ENCODE results near the gene ENTR1.

ENTR1 gene

GRCh38 chr9:136405481-136405880 lies 4.9 kb downstream of the ENTR1 start:
- H4K20me1 ChIP-seq, result peaks cover 19% of the 10 kb centered on the region; the same call in 1 of the 2 replicates
- H3K9ac ChIP-seq, result peak overlapping the region; percentile 66
- H3K27ac ChIP-seq, result peak overlapping the region; percentile 74
- H3K9me3 ChIP-seq, result no peaks in the 10 kb centered on the region
- no peak for TF ChIP-seq Cebpa-rat (IDR thresholded peaks at IDR 0.05)
- H3K4me1 ChIP-seq, result peaks cover 60% of the 10 kb centered on the region
- H3K27me3 ChIP-seq, result no peaks in the 10 kb centered on the region
- H3K4me2 ChIP-seq, result peak overlapping the region; percentile 86
- H3K4me3 ChIP-seq, result no peak overlapping the region
- H3K36me3 ChIP-seq, result peaks cover 67% of the 10 kb centered on the region

DNA sequence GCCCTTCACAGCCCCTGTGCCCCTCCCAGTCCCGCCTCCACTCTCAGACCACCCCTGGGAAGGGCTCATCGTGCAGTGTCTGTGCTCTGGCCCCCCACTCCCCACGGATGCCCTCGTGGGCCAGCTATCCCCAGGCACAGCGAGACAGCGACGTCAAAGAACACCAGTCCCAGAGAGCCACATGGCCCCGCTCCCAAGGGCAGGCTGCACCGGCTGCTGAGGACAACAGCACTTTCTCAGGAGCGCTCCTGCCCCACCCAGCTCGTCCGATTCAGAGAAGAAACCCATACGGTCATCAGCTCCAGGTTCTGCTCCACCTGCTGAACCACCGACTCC lies 5.6 kb downstream of the ENTR1 start:
- Histone ChIP-seq H3K4me1 (peaks cover 62% of the 10 kb centered on the region), H3K9ac (peak overlapping the region; percentile 66), H3K36me3 (peaks cover 67% of the 10 kb centered on the region), H3K9me3 (no peaks in the 10 kb centered on the region), H3K27me3 (no peaks in the 10 kb centered on the region), H3K4me3 (no peak overlapping the region; the same call in 1 of the 2 replicates), H3K4me2 (peak overlapping the region; percentile 86), H4K20me1 (peaks cover 21% of the 10 kb centered on the region), H3K27ac (peak overlapping the region; percentile 74)
- no peak for TF ChIP-seq Cebpa-rat (IDR thresholded peaks at IDR 0.05)

GRCh38 chr9:136403915-136404800 lies 6.3 kb downstream of the ENTR1 start:
- no peak for TF ChIP-seq Cebpa-rat (IDR thresholded peaks at IDR 0.05)
- Histone ChIP-seq H3K36me3 (peaks cover 67% of the 10 kb centered on the region), H3K27ac (peak overlapping the region; percentile 74), H4K20me1 (peaks cover 27% of the 10 kb centered on the region), H3K27me3 (no peaks in the 10 kb centered on the region), H3K4me1 (peaks cover 57% of the 10 kb centered on the region), H3K4me3 (no peak overlapping the region; the same call in 1 of the 2 replicates), H3K9me3 (no peaks in the 10 kb centered on the region), H3K9ac (peak overlapping the region; percentile 66), H3K4me2 (peak overlapping the region; percentile 86)

GRCh38 chr9:136403538-136403914 lies 6.9 kb downstream of the ENTR1 start:
- Histone ChIP-seq H3K4me3 (no peak overlapping the region), H3K9ac (peak overlapping the region; percentile 66; the same call in 1 of the 2 replicates), H4K20me1 (peaks cover 33% of the 10 kb centered on the region), H3K27me3 (no peaks in the 10 kb centered on the region), H3K9me3 (no peaks in the 10 kb centered on the region), H3K36me3 (peaks cover 71% of the 10 kb centered on the region), H3K27ac (peak overlapping the region; percentile 74), H3K4me1 (peaks cover 57% of the 10 kb centered on the region), H3K4me2 (peak overlapping the region; percentile 86)
- TF ChIP-seq Cebpa-rat (IDR thresholded peaks at IDR 0.05), result no peak

DNA sequence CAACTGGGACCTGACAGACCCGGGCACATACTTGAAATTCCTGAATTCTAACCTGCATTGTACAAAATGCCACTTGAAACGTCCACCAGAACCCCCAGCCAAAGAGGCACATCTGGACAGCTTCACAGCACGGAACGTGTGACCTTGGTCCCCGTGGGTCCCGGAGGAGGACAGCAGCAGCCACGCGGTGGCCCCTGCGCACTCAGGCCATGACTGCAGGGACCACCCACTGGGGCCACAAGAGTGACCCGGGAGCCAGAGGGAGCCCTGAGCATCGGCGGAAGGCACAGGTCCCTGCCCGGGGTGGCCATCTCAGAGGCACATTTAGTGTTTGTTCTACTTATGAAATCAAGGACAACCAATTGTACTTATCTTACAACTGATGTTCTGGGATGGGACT lies 8.3 kb downstream of the ENTR1 start:
- Histone ChIP-seq H3K4me3 (no peak overlapping the region), H3K4me2 (no peak overlapping the region), H3K36me3 (peaks cover 73% of the 10 kb centered on the region), H4K20me1 (peaks cover 42% of the 10 kb centered on the region), H3K9me3 (no peaks in the 10 kb centered on the region), H3K27ac (no peak overlapping the region), H3K4me1 (peaks cover 51% of the 10 kb centered on the region), H3K9ac (peak overlapping the region; percentile 40; the same call in 1 of the 2 replicates), H3K27me3 (no peaks in the 10 kb centered on the region)
- TF ChIP-seq Cebpa-rat (IDR thresholded peaks at IDR 0.05), result no peak

DNA sequence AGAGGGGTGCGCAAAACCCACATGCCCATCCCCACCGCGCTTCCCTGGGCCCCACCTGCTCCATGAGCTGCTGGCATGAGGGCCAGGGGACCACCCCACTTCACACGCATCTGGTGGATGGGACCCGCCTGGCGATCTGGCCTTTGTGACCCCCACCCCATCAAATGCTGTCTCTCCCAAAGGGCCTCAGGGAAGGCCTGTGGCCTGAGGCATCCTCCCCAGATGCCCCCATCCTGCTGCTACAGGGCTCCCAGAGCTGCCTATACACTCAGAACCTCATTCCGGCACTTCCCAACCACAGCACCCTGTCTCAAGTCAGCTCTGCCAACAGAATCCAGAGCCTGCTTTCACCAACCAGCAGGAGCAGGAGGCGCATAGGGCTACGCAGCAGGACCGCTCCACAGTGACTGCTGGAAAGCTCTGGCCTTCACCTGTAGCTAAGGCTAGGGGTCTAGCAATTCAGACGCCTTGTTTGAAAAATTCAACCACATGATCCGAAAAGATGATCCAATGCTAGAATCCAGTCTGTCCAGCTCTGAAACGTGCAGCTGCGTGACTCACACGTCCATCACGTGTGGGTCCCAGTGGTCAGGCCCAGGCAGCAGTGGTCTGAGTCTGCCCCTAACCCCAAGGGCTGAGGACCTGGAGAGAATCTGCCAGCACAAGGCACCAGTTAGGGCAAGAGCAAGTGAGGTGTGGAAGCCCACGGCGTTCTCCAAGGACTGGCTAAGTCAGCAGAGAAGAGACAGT lies 9.1 kb downstream of the ENTR1 start:
- H3K9me3 ChIP-seq, result no peaks in the 10 kb centered on the region
- H3K36me3 ChIP-seq, result peaks cover 73% of the 10 kb centered on the region
- no peak for TF ChIP-seq Cebpa-rat (IDR thresholded peaks at IDR 0.05)
- peaks cover 42% of the 10 kb centered on the region for H4K20me1 ChIP-seq
- H3K4me1 ChIP-seq, result peaks cover 51% of the 10 kb centered on the region
- H3K9ac ChIP-seq, result peak overlapping the region; percentile 40
- H3K4me3 ChIP-seq, result no peak overlapping the region
- peak overlapping the region; percentile 57; the same call in 1 of the 2 replicates for H3K27ac ChIP-seq
- H3K27me3 ChIP-seq, result no peaks in the 10 kb centered on the region
- H3K4me2 ChIP-seq, result no peak overlapping the region

- H3K9ac ChIP-seq, result peak within 1 kb of the TSS; percentile 88
- peak within 1 kb of the TSS; percentile 96 for H3K4me3 ChIP-seq
- H3K36me3 ChIP-seq, result peaks cover 73% of the 10 kb centered on the region
Measured at GRCh38 chr9:136400038-136400834, 10.2 kb downstream of the ENTR1 start, which contains the start of gene SNAPC4. SNAPC4 (minus strand) TSS chr9:136400170; CDS start chr9:136398428, 1,742 bp downstream.

DNA sequence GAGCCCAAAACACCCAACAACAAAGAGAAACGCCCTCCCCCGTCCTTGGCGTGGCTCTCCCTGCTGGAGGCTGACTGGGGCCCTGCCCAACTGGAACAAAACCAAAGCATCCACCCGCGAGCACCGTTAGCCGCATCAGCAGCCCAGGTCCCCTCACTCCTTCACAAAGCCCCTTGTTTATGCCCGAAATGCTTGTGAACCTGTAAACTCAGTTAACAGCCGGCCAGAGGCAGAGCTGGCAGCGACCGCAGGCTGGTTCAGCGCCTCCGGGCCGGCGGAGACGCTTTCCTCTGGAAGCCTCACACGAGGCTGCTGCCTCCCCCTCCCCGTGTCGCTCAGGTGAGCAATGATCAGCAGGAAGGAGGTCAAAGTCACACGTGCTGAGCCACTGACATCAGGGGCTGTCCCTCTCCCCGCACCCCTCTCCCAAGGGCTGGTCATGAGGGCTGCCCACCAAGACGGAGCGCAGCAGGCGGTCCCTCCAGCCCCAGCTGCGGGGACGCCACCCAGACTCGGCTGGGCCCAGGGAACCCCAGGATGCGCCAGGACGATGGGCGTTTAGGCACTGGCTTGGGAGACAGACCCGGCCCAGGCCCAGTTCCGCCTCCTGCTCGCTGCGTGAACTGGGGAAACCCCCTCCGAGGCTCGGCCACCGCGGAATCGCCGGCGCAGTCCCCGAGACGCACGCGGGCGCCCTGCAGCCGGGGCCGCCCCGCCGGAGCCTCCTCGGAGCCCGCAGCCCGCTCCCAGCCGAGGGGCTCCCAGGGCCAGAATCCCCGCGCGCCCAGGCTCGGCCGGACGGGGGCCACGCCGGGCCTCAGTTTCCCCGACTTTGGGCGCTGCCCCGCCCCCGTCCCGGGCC lies 11.0 kb downstream of the ENTR1 start:
- Histone ChIP-seq H3K4me3 (peak overlapping the region; percentile 96), H3K9me3 (no peaks in the 10 kb centered on the region), H4K20me1 (peaks cover 30% of the 10 kb centered on the region), H3K9ac (peak overlapping the region; percentile 88), H3K4me2 (peak overlapping the region; percentile 93), H3K36me3 (peaks cover 74% of the 10 kb centered on the region), H3K27me3 (no peaks in the 10 kb centered on the region), H3K27ac (peak overlapping the region; percentile 79), H3K4me1 (peaks cover 32% of the 10 kb centered on the region)
- TF ChIP-seq Cebpa-rat (IDR thresholded peaks at IDR 0.05), result no peak

More at GRCh38 chr9:136400038-136400834, 10.2 kb downstream of the ENTR1 start, which contains the start of gene SNAPC4:
- no peaks in the 10 kb centered on the region for H3K9me3 ChIP-seq
- peak within 1 kb of the TSS; percentile 93 for H3K4me2 ChIP-seq
- H3K27me3 ChIP-seq, result no peaks in the 10 kb centered on the region
- H4K20me1 ChIP-seq, result peaks cover 36% of the 10 kb centered on the region
- H3K27ac ChIP-seq, result peak within 1 kb of the TSS; percentile 79
- TF ChIP-seq Cebpa-rat (IDR thresholded peaks at IDR 0.05), result no peak
- H3K4me1 ChIP-seq, result peaks cover 40% of the 10 kb centered on the region
